K562 (cell line): Measurements from ENCODE around the gene TRAF5.

Source experiments
- CEBPB ChIP-seq: fragments of 450-650 bp; IDR thresholded peaks from 2 replicates; pipeline ENCODE4 v1.6.1; 2016; ENCODE audit warnings: missing genetic modification characterization, missing compliant biosample characterization
- EZH2 ChIP-seq: IDR thresholded peaks from 2 replicates; pipeline ENCODE4 v1.6.1; 2012; ENCODE audit warnings: low read depth, mild to moderate bottlenecking, inconsistent platforms, low read length, borderline replicate concordance
- SIN3A ChIP-seq, 2 experiments: fragments of 150-350 bp in 1 of 2; IDR thresholded peaks; 2 replicates each; pipeline ENCODE4 v1.6.1; 2011 to 2016; ENCODE audit warnings: borderline replicate concordance in 2 of 2, low read depth in 2 of 2, low read length in 2 of 2, mild to moderate bottlenecking in 2 of 2, moderate library complexity in 2 of 2; ENCODE audit not compliant: control insufficient read depth in 1 of 2
- SMC3 ChIP-seq: conservative IDR thresholded peaks from 2 replicates; pipeline ENCODE4 v1.6.1; 2011; ENCODE audit warnings: low read depth, low read length, improper control_type of control experiment; ENCODE audit not compliant: insufficient read depth
- ZNF143 ChIP-seq: sonication (generic); formaldehyde crosslinking; IDR thresholded peaks from 2 replicates; pipeline ENCODE4 v1.9.0; 2022; ENCODE audit warnings: mild to moderate bottlenecking, missing genetic modification reagents
- ZNF274 ChIP-seq: IDR thresholded peaks from 2 replicates; pipeline ENCODE4 v1.6.1; 2011; ENCODE audit warnings: low read depth, mild to moderate bottlenecking, low read length, moderate library complexity, borderline replicate concordance
- ZNF766 ChIP-seq: fragments of 200-800 bp; sonication (Bioruptor generic); conservative IDR thresholded peaks from 2 replicates; pipeline ENCODE4 v1.6.1; 2016; ENCODE audit warnings: missing genetic modification characterization, missing compliant biosample characterization

DNA sequence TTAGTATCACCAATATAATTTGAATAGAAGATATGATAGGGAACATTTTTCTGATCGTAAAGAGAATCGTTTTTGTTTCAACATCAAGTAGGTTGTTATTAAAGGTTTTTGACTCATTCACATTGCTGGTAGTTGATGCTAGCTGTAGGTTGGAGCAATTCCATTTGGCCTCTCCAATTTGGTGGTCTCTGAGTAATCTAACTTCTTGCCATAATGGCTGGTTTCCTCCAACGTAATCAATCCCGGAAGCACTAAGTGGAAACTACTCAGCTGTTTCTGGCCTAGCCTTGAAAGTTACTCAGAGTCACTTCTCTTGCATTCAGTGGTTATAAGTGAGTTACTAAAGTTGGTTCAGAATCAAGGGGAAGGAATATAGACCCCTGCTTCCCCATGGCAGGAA lies 41.4 kb upstream of the TRAF5 start:
- TF ChIP-seq SMC3 = no peak
- TF ChIP-seq SIN3A (IDR thresholded peaks at IDR 0.05; ENCODE audit: borderline replicate concordance in 2 of 2, control insufficient read depth in 1 of 2, low read depth in 2 of 2, low read length in 2 of 2) = 0 out of 4 replicates have a peak, but pooled peaks of 1 of the 2 experiments have one; percentile 16
- no peak for TF ChIP-seq ZNF274
- TF ChIP-seq CEBPB = no peak
- TF ChIP-seq ZNF143 (CRISPR knock-in tag) = no peak
- no peak for TF ChIP-seq ZNF766 (CRISPR knock-in tag)
- TF ChIP-seq EZH2 = no peak
